Measurements from ENCODE around the gene MAP3K10. TPM values are rescaled to one million over a fixed set of nuclear protein-coding genes. Genes with fewer than 3 reads are reported as not detected.

The MAP3K10 gene
- total RNA-seq, 1 experiment from 2014 or later, result 11.2 TPM

DNA sequence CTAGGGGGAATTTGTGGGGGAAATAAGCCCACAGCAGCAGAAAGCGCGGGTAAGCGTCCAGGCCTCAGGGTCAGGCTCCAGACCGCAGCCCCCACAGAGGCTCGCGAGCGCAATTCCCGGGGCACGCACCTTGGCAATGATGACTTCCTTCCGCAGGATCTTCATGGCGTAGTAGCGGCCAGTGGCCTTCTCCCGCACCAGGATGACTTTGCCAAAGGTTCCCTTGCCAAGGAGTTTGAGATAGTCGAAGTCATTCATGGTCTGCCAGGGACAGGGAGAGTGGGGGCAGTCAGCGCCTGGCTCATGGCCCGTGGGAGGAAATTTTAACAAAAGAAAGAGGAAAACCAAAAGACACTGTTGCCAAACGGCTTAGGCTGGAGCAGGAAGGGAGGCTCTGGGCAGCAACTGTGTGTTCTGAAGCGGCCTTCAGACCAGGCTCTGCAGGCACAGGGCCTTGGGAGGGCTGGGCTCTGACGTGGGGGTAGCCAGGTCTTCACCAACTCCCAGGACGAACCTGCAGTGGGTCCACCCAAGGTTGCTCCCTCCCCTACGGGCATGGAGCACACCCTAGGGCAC is 50.7 kb downstream of the MAP3K10 start:
- Histone ChIP-seq H4K20me1 (ENCODE audit: low read length) (no peaks in the 10 kb centered on the region), H3F3A (ENCODE audit: low read length, unreplicated experiment) (no peaks in the 10 kb centered on the region), H3K27ac (ENCODE audit: low read length) (no peak overlapping the region), H3K9me2 (replicated peaks; ENCODE audit: low read length) (no peaks in the 10 kb centered on the region), H3K4me2 (ENCODE audit: low read length) (no peak overlapping the region), H2AFZ (ENCODE audit: low read length) (no peak overlapping the region), H3K9ac (ENCODE audit: low read length) (no peak overlapping the region), H3K36me3 (ENCODE audit: low read depth, low read length) (peaks cover 2% of the 10 kb centered on the region; the same call in 1 of the 2 replicates), H3K79me2 (ENCODE audit: low read length) (no peaks in the 10 kb centered on the region), H3K27me3 (ENCODE audit: low read length) (no peaks in the 10 kb centered on the region), H3K4me3 (ENCODE audit: low read length) (no peak overlapping the region), H3K9me3 (ENCODE audit: low read length) (no peaks in the 10 kb centered on the region), H3K4me1 (ENCODE audit: insufficient read depth, low read length) (no peaks in the 10 kb centered on the region)
- CTCF ChIA-PET, result no interaction called here
- no TSS peak for BruUV-seq (replicated peaks)
- POLR2A ChIA-PET (ENCODE audit: unreplicated experiment), result no interaction called here
- no peak for ATAC-seq
- no peak for DNase-seq
- TF ChIP-seq EZH2 (IDR thresholded peaks at IDR 0.05; ENCODE audit: low read length, unreplicated experiment), result no peak
- no peak for TF ChIP-seq EZH2phosphoT487 (IDR thresholded peaks at IDR 0.05; ENCODE audit: borderline replicate concordance, low read length)
- TF ChIP-seq CTCF (conservative IDR thresholded peaks at IDR 0.05; ENCODE audit: low read depth, low read length), result no peak
- intact Hi-C loops (cut with micrococcal nuclease), result no loop called here

GRCh38 chr19:40242480-40242879 is 51.3 kb downstream of the MAP3K10 start:
- ATAC-seq, result no peak
- Histone ChIP-seq H4K20me1 (ENCODE audit: low read length) (no peaks in the 10 kb centered on the region), H3K9me2 (replicated peaks; ENCODE audit: low read length) (no peaks in the 10 kb centered on the region), H3K79me2 (ENCODE audit: low read length) (no peaks in the 10 kb centered on the region), H3K27ac (ENCODE audit: low read length) (no peak overlapping the region), H3F3A (ENCODE audit: low read length, unreplicated experiment) (no peaks in the 10 kb centered on the region), H2AFZ (ENCODE audit: low read length) (no peak overlapping the region), H3K36me3 (ENCODE audit: low read depth, low read length) (peaks cover 2% of the 10 kb centered on the region; the same call in 1 of the 2 replicates), H3K27me3 (ENCODE audit: low read length) (no peaks in the 10 kb centered on the region), H3K9me3 (ENCODE audit: low read length) (no peaks in the 10 kb centered on the region), H3K4me2 (ENCODE audit: low read length) (no peak overlapping the region), H3K4me1 (ENCODE audit: insufficient read depth, low read length) (no peaks in the 10 kb centered on the region), H3K4me3 (ENCODE audit: low read length) (no peak overlapping the region), H3K9ac (ENCODE audit: low read length) (no peak overlapping the region)
- intact Hi-C loops (cut with micrococcal nuclease), result no loop called here
- CTCF ChIA-PET, result no interaction called here
- no TSS peak for BruUV-seq (replicated peaks)
- POLR2A ChIA-PET (ENCODE audit: unreplicated experiment), result no interaction called here
- DNase-seq, result no peak
- TF ChIP-seq EZH2phosphoT487 (IDR thresholded peaks at IDR 0.05; ENCODE audit: borderline replicate concordance, low read length) (no peak), EZH2 (IDR thresholded peaks at IDR 0.05; ENCODE audit: low read length, unreplicated experiment) (no peak), CTCF (conservative IDR thresholded peaks at IDR 0.05; ENCODE audit: low read depth, low read length) (no peak)

DNA sequence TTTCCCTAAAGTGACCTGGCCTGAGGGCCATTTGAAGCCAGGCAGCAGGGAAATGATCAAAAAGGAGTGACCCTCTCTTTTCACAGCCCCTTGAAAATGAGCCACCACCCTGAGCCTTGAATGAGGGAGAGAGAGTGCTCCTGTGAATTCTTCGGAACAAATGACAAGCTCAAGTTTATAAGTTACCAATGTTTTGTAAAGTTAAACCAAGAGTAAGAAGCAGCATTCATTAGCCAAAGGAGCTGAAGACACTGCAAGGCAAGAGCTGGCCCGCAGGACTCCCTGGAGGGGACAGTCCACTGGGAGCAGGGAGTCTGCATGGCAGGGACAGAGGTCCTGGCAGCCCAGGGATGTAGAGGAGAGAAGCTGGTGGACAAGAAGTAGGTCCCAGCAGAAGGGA is 52.0 kb downstream of the MAP3K10 start:
- BruUV-seq (replicated peaks), result no TSS peak
- Histone ChIP-seq H3K4me1 (ENCODE audit: insufficient read depth, low read length) (no peaks in the 10 kb centered on the region), H3K27ac (ENCODE audit: low read length) (no peak overlapping the region), H3K79me2 (ENCODE audit: low read length) (no peaks in the 10 kb centered on the region), H2AFZ (ENCODE audit: low read length) (no peak overlapping the region), H4K20me1 (ENCODE audit: low read length) (no peaks in the 10 kb centered on the region), H3K27me3 (ENCODE audit: low read length) (no peaks in the 10 kb centered on the region), H3F3A (ENCODE audit: low read length, unreplicated experiment) (no peaks in the 10 kb centered on the region), H3K9me3 (ENCODE audit: low read length) (no peaks in the 10 kb centered on the region), H3K9ac (ENCODE audit: low read length) (no peak overlapping the region), H3K4me2 (ENCODE audit: low read length) (no peak overlapping the region), H3K36me3 (ENCODE audit: low read depth, low read length) (peaks cover 2% of the 10 kb centered on the region; the same call in 1 of the 2 replicates), H3K4me3 (ENCODE audit: low read length) (no peak overlapping the region), H3K9me2 (replicated peaks; ENCODE audit: low read length) (no peaks in the 10 kb centered on the region)
- DNase-seq (no peak), ATAC-seq (no peak)
- intact Hi-C loops (cut with micrococcal nuclease), result no loop called here
- no peak for TF ChIP-seq CTCF (conservative IDR thresholded peaks at IDR 0.05; ENCODE audit: low read depth, low read length)
- no peak for TF ChIP-seq EZH2 (IDR thresholded peaks at IDR 0.05; ENCODE audit: low read length, unreplicated experiment)
- no peak for TF ChIP-seq EZH2phosphoT487 (IDR thresholded peaks at IDR 0.05; ENCODE audit: borderline replicate concordance, low read length)
- CTCF ChIA-PET, result no interaction called here
- POLR2A ChIA-PET (ENCODE audit: unreplicated experiment), result no interaction called here
